Measurements from ENCODE around the gene ATP6V0E2.

DNA sequence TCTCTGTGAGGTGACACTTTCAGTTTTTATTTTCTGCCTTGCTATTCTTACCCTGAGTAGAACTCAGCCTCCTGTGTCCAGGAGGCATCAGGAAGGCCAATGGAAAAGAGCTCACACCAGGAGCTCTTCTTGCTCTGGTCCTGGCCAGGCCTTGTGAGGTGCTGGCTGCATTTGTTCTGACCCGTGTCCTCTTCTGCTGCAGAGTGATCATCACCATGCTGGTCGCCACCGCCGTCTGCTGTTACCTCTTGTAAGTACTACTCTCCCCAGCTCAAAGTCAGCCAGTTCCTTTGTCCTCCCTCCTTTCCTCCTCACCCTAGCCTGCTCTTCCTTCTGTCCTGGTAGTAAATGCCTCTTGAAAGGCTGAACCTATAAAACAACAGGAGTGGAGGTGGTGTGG, 1.6 kb downstream of the ATP6V0E2 start:
- TF ChIP-seq, protein P1, sequence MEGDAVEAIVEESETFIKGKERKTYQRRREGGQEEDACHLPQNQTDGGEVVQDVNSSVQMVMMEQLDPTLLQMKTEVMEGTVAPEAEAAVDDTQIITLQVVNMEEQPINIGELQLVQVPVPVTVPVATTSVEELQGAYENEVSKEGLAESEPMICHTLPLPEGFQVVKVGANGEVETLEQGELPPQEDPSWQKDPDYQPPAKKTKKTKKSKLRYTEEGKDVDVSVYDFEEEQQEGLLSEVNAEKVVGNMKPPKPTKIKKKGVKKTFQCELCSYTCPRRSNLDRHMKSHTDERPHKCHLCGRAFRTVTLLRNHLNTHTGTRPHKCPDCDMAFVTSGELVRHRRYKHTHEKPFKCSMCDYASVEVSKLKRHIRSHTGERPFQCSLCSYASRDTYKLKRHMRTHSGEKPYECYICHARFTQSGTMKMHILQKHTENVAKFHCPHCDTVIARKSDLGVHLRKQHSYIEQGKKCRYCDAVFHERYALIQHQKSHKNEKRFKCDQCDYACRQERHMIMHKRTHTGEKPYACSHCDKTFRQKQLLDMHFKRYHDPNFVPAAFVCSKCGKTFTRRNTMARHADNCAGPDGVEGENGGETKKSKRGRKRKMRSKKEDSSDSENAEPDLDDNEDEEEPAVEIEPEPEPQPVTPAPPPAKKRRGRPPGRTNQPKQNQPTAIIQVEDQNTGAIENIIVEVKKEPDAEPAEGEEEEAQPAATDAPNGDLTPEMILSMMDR (IDR thresholded peaks at IDR 0.05) = no peak
- TF ChIP-seq POLR2A (IDR thresholded peaks at IDR 0.05) = no peak

Measured in right lobe of liver (tissue), 4 donors.